Skeletal muscle cell (primary cell): ENCODE results near the gene GDF9.
A peak's percentile ranks its signal among the peaks of the same experiment; 100 is the strongest.

Experiments used
- DNase-seq: peaks from one replicate; pipeline ENCODE4 v3.0.0-alpha.2; 2010; ENCODE audit warnings: low read depth
- H3K4me3 ChIP-seq: 2 replicates; pipeline ENCODE4 v1.5.1; 2011; ENCODE audit warnings: low read depth, mild to moderate bottlenecking, control low read depth, low read length, moderate library complexity

GDF9 gene

DNA sequence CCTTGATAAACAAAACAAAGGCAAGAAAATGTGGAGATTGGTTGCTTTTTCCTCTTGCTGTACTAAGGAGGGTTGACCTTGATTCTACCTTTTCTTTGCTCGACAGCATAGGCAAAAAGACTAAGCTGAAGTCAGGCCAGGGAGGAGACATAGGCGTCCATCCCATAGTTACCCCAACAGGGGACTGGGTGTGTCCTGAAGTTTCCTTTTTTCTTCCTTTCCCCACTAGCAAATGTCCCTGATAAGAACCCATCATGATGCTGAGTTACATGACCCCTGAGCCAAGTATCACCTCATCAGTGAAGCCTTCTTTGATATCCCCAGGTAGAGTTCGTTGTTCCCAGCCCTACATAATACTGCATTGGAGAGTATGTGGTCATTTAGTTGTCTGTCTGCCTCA lies 26.0 kb downstream of the GDF9 start:
- no peak overlapping the region for H3K4me3 ChIP-seq
- DNase-seq = no peak

- DNase-seq = no peak
Measured at GRCh38 chr5:132839426-132840301, 26.6 kb downstream of the GDF9 start.

DNA sequence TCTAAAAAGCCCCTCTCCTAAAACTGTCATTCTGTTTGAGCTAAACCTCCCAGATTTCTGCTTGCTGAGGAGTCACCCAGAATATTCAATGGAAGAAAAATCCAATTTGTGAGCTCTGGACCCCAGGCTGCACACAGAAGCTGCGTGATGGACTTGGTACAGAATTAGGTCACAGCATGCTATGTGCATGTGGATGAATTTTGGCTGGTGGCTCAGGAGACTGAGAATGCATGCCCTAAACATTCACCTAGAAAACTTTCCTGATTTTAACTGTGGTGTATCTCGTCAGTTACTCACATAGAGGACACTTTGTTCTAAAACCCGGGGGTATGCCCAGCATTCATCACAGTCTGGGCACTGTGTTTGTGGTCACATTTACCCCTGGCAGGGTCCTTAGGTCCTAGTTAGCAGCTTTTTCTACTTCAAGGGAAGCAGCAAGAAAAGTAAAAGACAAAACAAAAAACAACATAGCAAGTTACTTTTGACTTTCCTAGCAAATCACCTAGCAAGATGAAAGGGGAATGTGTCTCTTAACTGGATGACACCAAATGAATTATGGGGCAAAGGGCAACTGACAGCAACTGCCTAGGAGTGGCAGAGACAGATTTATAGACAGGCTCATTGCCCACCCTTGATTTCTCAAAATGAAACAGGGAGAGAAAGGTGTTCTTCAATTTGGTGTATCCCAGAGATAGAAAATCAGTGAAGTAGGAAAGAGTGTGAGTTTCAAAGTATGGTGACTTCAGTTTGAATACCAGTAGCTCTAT lies 27.6 kb downstream of the GDF9 start:
- no peak for DNase-seq
- no peak overlapping the region for H3K4me3 ChIP-seq

More at GRCh38 chr5:132839426-132840301, 26.6 kb downstream of the GDF9 start:
- H3K4me3 ChIP-seq = no peak overlapping the region

GRCh38 chr5:132837868-132838267 lies 28.4 kb downstream of the GDF9 start:
- no peak overlapping the region for H3K4me3 ChIP-seq
- DNase-seq = no peak

GRCh38 chr5:132836852-132837251 lies 29.4 kb downstream of the GDF9 start:
- DNase-seq = no peak
- H3K4me3 ChIP-seq = no peak overlapping the region

- no peak overlapping the region for H3K4me3 ChIP-seq
- DNase-seq = no peak
Measured at GRCh38 chr5:132834057-132834456, 32.2 kb downstream of the GDF9 start.

DNA sequence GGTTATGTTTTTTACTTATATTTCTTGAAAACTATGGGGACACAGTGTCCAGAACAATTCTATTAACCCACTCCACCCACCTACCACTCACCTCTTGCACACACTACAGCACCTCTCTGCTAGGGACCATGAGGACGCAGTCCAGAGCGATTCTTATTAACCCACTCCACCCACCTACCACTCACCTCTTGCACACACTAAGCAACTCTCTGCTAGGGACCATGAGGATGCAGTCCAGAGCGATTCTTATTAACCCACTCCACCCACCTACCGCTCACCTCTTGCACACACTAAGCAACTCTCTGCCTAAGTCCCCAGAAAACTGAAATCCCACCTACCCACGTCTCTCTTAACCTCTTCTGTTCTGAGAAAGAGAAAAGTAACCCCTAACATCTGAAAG lies 33.7 kb downstream of the GDF9 start:
- H3K4me3 ChIP-seq = no peak overlapping the region
- DNase-seq = no peak

GRCh38 chr5:132831095-132831860 lies 35.0 kb downstream of the GDF9 start:
- no peak for DNase-seq
- H3K4me3 ChIP-seq = peak overlapping the region; percentile 55

GRCh38 chr5:132830436-132831094 lies 35.7 kb downstream of the GDF9 start, which contains the start of gene SHROOM1:
SHROOM1 (minus strand) TSS chr5:132830647; CDS start chr5:132826140, 4,507 bp downstream.
- DNase-seq = no peak
- peak within 1 kb of the TSS; percentile 55 for H3K4me3 ChIP-seq

- H3K4me3 ChIP-seq = peak overlapping the region; percentile 55
- DNase-seq = no peak
Measured at GRCh38 chr5:132829742-132830435, 36.4 kb downstream of the GDF9 start.

DNA sequence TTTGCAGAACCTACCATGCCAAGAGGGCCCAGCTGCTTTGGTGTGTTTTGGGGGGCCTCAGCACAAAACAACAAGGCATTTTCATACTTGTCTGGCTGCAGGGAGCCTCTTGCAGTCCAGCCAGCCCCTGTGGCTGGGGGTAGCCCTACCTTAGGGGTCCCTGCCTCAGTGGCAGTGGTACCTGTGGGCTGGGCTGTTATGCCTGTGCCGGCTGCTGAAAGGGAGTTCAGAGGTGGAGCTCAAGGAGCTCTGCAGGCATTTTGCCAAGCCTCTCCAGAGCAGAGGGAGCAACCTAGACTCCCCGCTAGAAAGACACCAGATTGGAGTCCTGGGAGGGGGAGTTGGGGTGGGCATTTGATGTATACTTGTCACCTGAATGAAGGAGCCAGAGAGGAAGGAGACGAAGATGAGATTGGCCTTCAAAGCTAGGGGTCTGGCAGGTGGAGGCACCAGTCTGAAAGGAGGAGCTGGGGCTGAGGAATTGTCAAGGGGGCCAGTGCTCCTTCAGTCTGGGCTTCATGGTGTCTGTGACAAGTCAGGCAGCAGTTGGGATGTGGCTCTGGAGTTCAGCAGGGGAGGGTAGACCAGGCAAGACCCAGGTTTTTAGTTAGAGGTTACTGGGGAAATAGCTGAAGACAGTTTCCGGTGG lies 37.3 kb downstream of the GDF9 start:
- no peak overlapping the region for H3K4me3 ChIP-seq
- no peak for DNase-seq

DNA sequence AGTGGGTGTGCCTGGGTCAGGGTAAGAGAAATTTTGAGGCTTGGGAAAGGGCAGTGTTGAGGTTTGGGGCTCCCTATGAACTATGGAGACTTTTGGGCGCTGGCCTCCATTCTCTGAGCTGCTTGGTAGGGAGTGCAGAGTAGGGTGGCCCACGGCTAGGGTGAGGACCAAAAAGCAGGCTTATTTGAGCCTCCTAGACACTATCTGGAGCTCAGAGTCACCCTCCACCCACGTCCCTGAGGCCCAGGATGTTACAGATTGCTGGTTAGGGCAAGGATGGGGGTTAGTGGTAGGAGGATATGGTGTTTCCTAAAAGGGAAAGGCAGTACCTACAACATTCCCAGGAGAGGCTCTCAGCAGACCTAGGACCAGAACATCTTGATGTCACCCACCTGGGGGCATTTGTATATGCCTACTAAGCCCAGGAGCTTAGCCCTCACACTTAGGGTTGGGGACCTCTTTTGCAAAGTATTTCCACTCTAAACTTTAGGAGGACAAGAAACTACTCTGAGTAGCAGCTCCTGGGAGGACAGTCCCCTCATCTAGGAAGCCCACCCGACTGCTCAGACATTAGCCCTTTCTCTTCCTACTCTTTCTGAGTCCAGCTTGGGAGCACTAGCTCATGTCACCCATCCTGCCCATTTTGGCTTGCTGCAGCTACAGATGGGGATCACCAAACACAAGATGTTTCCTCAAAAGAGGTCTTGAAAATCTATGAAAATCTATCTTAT lies 38.2 kb downstream of the GDF9 start:
- H3K4me3 ChIP-seq = no peak overlapping the region
- DNase-seq = no peak

DNA sequence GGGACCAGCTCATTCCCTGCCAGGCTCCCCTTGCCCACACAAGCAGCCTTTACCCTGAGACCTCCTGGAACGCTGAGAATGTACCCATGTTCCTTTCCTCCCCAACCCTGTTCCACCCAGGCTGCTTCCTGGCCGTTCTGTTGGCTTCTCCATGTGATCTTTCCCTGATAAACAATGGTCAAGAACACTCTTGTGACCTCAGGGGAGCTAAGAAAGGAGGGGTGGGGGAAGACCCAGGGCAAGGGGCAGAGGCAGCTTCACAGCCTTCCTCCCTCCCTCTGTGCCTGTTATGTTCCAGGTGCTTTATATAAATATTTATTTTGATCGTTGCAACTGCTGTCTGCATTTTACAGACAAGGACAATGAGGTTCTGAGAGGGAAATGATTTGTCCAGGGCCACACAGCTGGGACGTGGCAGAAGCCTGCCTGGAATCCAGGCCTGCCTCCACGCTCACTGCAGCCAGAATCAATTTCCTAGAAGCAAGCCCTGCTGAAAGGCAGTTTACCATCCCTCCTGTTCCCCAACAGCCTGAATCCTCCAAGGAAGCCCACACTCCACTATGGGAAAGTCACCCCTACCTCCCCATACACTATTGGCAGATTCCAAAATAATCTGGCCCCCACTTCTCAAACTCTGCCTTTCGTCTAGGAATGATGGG lies 39.7 kb downstream of the GDF9 start:
- no peak for DNase-seq
- H3K4me3 ChIP-seq = no peak overlapping the region

DNA sequence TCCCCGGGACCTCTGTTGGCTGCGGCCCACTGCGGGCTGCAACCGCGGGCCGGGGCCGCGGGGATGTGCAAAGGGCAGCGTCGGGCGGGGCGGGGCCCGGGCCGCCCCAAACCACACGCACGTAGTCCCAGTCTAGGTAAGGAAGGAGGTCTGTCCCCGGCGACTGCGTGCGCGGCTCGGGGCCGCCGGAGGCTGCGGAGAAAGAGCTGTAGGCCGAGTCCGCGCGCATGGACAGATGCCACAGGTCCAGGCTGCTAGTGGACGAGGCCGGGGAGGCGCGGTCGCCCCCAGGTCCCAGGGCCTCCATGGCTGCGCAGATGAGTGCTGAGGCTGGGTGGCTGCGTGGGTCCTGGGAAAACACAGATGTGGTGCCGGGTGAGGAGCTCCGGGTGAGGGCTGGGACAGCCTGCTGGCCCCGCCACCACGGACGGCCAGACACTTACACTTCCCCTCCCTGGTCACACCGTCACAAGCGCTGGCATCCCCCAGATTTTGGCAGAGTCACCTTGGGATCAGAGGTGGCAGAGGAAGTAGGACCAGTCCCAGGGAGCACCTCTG lies 40.4 kb downstream of the GDF9 start:
- no peak for DNase-seq
- no peak overlapping the region for H3K4me3 ChIP-seq

DNA sequence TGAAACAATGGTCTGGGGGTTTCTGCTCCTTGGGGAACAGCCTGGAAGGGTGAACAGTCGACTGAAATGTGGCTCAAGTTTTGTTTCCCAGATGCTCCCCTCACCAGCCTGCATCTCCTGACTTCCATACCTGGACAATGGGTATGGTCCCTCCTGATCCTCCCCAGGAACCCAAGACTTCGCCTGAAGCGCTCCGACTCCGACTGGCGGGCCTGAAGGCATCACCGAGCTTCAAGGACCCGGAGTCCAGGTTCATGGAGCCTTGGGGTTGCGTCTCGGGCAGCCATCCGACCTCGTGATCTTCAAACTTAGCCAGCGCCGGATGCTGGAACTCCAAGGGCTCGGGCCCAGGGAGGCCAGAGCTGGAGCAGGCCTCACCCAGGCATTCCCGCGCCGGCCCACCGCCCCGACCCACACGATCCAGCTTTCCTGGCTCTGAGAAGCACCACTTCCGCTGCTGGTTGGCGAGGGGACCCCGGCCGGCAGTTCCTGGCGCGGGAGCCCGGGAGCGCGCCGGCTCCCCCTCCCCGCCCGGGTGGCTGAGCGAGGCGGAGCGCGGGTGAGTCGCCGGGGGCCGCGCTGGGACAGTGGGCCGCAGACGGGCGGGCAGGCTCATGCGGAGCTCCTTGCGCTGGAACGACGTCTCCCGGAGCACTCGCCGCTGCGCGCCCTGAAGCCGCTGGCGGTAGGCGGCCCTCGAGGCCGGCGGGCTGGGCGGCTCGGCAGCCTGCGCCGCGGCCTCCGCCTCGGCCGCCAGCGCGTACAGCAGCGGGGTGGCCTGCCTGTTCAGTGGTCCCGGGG lies 41.0 kb downstream of the GDF9 start:
- H3K4me3 ChIP-seq = no peak overlapping the region
- DNase-seq = no peak

- no peak overlapping the region for H3K4me3 ChIP-seq
- no peak for DNase-seq
Measured at GRCh38 chr5:132824426-132824825, 41.8 kb downstream of the GDF9 start.
